ENCODE measurements around the gene MBD3L2B.
"Not testable (repeated sequence)": the region's sequence is repeated elsewhere in the genome, so short reads cannot be mapped to it uniquely, and the experiment has no call there.

The MBD3L2B gene

DNA sequence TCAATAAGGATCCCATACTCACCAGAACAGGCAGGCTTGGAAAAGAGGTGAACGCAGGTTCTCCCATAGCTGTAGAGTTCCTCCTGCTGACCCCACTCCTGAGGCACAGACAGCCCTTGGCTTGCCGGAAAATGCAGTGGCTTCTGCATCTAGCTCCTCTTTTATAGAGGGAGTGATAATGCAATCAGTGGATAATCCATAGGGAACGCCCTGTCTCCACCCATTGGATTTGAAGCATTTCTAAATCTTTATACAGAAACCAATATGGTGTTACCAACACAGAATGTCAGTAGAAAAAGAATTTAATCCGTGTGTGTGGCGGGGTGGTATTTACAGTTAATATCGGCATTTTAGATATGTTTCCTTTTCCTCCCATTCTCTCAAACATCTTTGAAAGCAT, at the start of gene MBD3L2B:
MBD3L2B (minus strand) TSS at position 101 of the 400 bp plus-strand sequence; CDS start at position 67, 34 bp downstream.
- ATAC-seq, result not testable (repeated sequence)

DNA sequence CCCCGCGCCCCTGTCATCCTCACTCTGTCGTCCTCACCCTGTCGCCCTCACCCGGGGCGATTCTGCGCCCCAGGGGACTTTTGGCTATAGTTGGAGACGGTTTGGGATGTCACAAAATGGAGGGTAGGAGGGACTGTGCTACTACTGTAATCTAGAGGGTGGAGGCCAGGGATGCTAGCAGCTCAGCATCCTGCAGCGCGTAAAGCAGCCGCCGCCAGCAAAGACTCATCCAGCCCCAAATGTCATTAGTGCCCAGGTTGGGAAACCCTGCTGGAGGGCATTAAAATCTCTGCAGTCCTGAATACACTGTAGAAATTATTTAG, 48.6 kb upstream of the MBD3L2B start:
- TF ChIP-seq ZNF8 (CRISPR knock-in tag; IDR thresholded peaks at IDR 0.05) (no peak), TOX (CRISPR knock-in tag; IDR thresholded peaks at IDR 0.05; ENCODE audit: borderline replicate concordance) (no peak), TCF4 (CRISPR knock-in tag; IDR thresholded peaks at IDR 0.05; ENCODE audit: borderline replicate concordance) (no peak), OSR1 (CRISPR knock-in tag; IDR thresholded peaks at IDR 0.05) (no peak), ISL1 (CRISPR knock-in tag; IDR thresholded peaks at IDR 0.05) (no peak), ZC3H10 (CRISPR knock-in tag; IDR thresholded peaks at IDR 0.05) (no peak), ZFP30 (CRISPR knock-in tag; IDR thresholded peaks at IDR 0.05) (no peak), ZNF70 (CRISPR knock-in tag; IDR thresholded peaks at IDR 0.05) (no peak), RARB (CRISPR knock-in tag; IDR thresholded peaks at IDR 0.05) (no peak), ARNTL (CRISPR knock-in tag; IDR thresholded peaks at IDR 0.05; ENCODE audit: borderline replicate concordance, low read depth) (no peak)
- TF ChIP-seq, protein P1, sequence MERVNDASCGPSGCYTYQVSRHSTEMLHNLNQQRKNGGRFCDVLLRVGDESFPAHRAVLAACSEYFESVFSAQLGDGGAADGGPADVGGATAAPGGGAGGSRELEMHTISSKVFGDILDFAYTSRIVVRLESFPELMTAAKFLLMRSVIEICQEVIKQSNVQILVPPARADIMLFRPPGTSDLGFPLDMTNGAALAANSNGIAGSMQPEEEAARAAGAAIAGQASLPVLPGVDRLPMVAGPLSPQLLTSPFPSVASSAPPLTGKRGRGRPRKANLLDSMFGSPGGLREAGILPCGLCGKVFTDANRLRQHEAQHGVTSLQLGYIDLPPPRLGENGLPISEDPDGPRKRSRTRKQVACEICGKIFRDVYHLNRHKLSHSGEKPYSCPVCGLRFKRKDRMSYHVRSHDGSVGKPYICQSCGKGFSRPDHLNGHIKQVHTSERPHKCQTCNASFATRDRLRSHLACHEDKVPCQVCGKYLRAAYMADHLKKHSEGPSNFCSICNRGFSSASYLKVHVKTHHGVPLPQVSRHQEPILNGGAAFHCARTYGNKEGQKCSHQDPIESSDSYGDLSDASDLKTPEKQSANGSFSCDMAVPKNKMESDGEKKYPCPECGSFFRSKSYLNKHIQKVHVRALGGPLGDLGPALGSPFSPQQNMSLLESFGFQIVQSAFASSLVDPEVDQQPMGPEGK (CRISPR knock-in tag; IDR thresholded peaks at IDR 0.05; ENCODE audit: borderline replicate concordance), result no peak
- TF ChIP-seq, protein P2, sequence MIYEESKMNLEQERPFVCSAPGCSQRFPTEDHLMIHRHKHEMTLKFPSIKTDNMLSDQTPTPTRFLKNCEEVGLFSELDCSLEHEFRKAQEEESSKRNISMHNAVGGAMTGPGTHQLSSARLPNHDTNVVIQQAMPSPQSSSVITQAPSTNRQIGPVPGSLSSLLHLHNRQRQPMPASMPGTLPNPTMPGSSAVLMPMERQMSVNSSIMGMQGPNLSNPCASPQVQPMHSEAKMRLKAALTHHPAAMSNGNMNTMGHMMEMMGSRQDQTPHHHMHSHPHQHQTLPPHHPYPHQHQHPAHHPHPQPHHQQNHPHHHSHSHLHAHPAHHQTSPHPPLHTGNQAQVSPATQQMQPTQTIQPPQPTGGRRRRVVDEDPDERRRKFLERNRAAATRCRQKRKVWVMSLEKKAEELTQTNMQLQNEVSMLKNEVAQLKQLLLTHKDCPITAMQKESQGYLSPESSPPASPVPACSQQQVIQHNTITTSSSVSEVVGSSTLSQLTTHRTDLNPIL (CRISPR knock-in tag; IDR thresholded peaks at IDR 0.05; ENCODE audit: low read depth), result no peak
- ATAC-seq, result peak; percentile 40

DNA sequence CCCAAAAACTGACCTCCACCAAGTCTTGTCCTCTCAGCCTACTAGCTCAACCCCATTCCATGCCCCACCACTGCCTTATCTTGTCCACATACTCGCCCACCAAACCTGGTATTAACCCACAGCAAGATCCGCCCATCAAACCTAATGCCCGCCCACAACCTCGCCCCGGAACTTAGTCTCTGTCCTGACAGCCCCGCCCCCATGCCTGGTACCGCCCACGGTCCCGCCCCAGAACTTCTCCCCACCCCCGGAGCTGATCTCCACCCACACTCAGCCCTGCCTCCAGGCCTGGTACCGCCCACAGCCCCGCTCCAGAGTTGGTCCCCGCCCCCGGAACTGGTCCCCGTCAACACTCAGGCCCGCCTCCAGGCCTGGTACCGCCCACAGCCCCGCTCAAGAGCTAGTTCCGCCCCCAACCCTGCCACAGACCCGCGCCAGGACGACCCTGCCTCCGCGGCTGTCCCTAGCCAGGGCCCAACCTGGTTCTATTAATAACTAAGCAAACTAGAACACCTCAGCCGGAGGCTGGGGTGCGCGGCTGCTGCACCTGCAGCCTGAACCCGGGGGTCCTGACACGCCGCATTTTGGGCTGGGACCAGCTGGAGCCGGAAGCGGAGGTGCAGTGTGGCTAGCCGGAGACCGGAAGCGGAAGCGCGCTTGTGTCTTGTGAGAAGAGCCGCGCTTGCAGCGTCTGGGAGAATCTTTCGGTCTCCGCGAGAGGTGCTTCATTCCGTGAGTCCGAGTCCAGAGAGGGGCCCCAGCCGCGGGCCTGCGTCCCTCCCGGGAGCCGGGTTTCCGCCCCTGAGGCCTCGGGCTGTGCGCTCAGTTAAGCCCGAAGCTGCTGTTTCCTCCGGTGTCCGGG, 48.0 kb upstream of the MBD3L2B start, which contains the start of gene ZNF557:
ZNF557 (plus strand) TSS at position 662 of the 862 bp plus-strand sequence. CDS start 5,372 bp downstream, outside the sequence.
- no peak for TF ChIP-seq ARNTL (CRISPR knock-in tag; IDR thresholded peaks at IDR 0.05; ENCODE audit: borderline replicate concordance, low read depth)
- no peak for TF ChIP-seq SNAI2 (CRISPR knock-in tag; IDR thresholded peaks at IDR 0.05)
- no peak for TF ChIP-seq ZNF8 (CRISPR knock-in tag; IDR thresholded peaks at IDR 0.05)
- TF ChIP-seq TCF4 (CRISPR knock-in tag; IDR thresholded peaks at IDR 0.05; ENCODE audit: borderline replicate concordance), result no peak
- no peak for TF ChIP-seq GLIS3 (CRISPR knock-in tag; IDR thresholded peaks at IDR 0.05)

DNA sequence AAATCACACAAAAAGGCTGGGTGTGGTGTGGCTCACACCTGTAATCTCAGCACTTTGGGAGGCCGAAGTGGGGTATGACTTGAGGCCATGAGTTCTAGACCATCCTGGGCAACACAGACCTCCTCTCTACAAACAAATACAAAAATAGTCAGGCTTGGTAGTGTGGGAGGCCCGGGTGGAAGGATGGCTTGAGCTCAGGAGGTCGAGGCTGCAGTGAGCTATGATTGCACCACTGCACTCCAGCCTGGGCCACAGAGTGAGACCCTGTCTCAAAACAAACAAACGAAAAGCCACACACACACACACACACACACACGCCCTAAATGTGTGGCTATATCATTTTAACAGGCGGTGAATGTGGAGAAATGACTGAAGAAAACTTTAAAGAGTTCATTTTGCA, 47.4 kb upstream of the MBD3L2B start:
- no peak for ATAC-seq
- TF ChIP-seq ZFP3 (CRISPR knock-in tag; IDR thresholded peaks at IDR 0.05) (no peak), BACH2 (CRISPR knock-in tag; IDR thresholded peaks at IDR 0.05; ENCODE audit: borderline replicate concordance) (no peak), RARB (CRISPR knock-in tag; IDR thresholded peaks at IDR 0.05) (no peak), SNAI2 (CRISPR knock-in tag; IDR thresholded peaks at IDR 0.05) (no peak)
- TF ChIP-seq, protein P3, sequence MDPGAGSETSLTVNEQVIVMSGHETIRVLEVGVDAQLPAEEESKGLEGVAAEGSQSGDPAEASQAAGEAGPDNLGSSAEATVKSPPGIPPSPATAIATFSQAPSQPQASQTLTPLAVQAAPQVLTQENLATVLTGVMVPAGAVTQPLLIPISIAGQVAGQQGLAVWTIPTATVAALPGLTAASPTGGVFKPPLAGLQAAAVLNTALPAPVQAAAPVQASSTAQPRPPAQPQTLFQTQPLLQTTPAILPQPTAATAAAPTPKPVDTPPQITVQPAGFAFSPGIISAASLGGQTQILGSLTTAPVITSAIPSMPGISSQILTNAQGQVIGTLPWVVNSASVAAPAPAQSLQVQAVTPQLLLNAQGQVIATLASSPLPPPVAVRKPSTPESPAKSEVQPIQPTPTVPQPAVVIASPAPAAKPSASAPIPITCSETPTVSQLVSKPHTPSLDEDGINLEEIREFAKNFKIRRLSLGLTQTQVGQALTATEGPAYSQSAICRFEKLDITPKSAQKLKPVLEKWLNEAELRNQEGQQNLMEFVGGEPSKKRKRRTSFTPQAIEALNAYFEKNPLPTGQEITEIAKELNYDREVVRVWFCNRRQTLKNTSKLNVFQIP (CRISPR knock-in tag; IDR thresholded peaks at IDR 0.05; ENCODE audit: borderline replicate concordance, low read depth), result no peak
- TF ChIP-seq, protein P1 (CRISPR knock-in tag; IDR thresholded peaks at IDR 0.05; ENCODE audit: borderline replicate concordance), result no peak
- TF ChIP-seq, protein P2 (CRISPR knock-in tag; IDR thresholded peaks at IDR 0.05; ENCODE audit: low read depth), result no peak

More for the DNA sequence above, 48.0 kb upstream of the MBD3L2B start, which contains the start of gene ZNF557:
- peak; percentile 99 for ATAC-seq

Measured in SK-N-SH treated with all-trans-retinoic acid at 6 μM for 48 hours (cell line).